CD14-positive monocyte (primary cell): Measurements from ENCODE around the gene RHOH. TPM values are rescaled to one million over a fixed set of nuclear protein-coding genes. Genes with fewer than 3 reads are reported as not detected.

ENCODE experiments used
- DNase-seq, 3 donors: peaks; one replicate each; pipeline ENCODE4 v3.0.0-alpha.2; 2011 to 2022
- H2AFZ ChIP-seq: 2 replicates; pipeline ENCODE4 v1.6.0; 2012; ENCODE audit warnings: mild to moderate bottlenecking, low read depth, low read length, inconsistent platforms; ENCODE audit not compliant: insufficient read depth, poor library complexity, severe bottlenecking
- H3K27ac ChIP-seq, 2 donors: 1 replicate in 1 of 2; 2 replicates in 1 of 2; pipeline ENCODE4 v1.5.1; 2012 to 2013; ENCODE audit warnings: low read length in 2 of 2, control low read depth in 1 of 2, inconsistent platforms in 1 of 2, low read depth in 1 of 2, mild to moderate bottlenecking in 1 of 2
- H3K27me3 ChIP-seq, 2 donors: one replicate each; pipeline versions ENCODE4 v1.6.0 to v1.6.1; 2011 to 2013; ENCODE audit warnings: low read length in 2 of 2; ENCODE audit not compliant: control insufficient read depth in 2 of 2, insufficient read depth in 2 of 2
- H3K36me3 ChIP-seq, 2 donors: replicated peaks in 1 of 2; 1 replicate in 1 of 2; 2 replicates in 1 of 2; pipeline versions ENCODE4 v1.5.1 to v1.6.1; 2012 to 2013; ENCODE audit warnings: low read length in 2 of 2, control low read depth in 1 of 2, inconsistent platforms in 1 of 2, mild to moderate bottlenecking in 1 of 2; ENCODE audit not compliant: insufficient read depth in 2 of 2, control insufficient read depth in 1 of 2
- H3K4me1 ChIP-seq, 2 donors: 1 replicate in 1 of 2; 2 replicates in 1 of 2; pipeline versions ENCODE4 v1.5.1 to v1.6.1; 2012 to 2013; ENCODE audit warnings: low read length in 2 of 2, control low read depth in 1 of 2, inconsistent platforms in 1 of 2, mild to moderate bottlenecking in 1 of 2, moderate library complexity in 1 of 2; ENCODE audit not compliant: insufficient read depth in 2 of 2, control insufficient read depth in 1 of 2
- H3K4me2 ChIP-seq: replicated peaks from 2 replicates; pipeline ENCODE3; 2012; ENCODE audit warnings: low read length, moderate library complexity, mild to moderate bottlenecking; ENCODE audit not compliant: poor library complexity, severe bottlenecking; ENCODE audit errors: extremely low read depth
- H3K4me3 ChIP-seq, 3 experiments: fragments of 200-600 bp in 1 of 3; sonication (generic) in 1 of 3; replicated peaks in 1 of 3; 1 replicate in 2 of 3; 2 replicates in 1 of 3; pipeline ENCODE4 v1.5.1; 2011 to 2013; ENCODE audit warnings: low read length in 3 of 3, mild to moderate bottlenecking in 3 of 3, control low read depth in 2 of 3, low read depth in 2 of 3, inconsistent platforms in 1 of 3, moderate library complexity in 1 of 3
- H3K79me2 ChIP-seq: 2 replicates; pipeline ENCODE4 v1.6.0; 2012; ENCODE audit warnings: mild to moderate bottlenecking, control low read depth, inconsistent platforms, low read length, moderate library complexity; ENCODE audit not compliant: insufficient read depth
- H3K9ac ChIP-seq: 2 replicates; pipeline ENCODE4 v1.6.0; 2017; ENCODE audit warnings: low read length, mild to moderate bottlenecking; ENCODE audit not compliant: insufficient read depth, poor library complexity, severe bottlenecking
- H3K9me3 ChIP-seq, 2 donors: replicated peaks in 1 of 2; 1 replicate in 1 of 2; 2 replicates in 1 of 2; pipeline versions ENCODE4 v1.5.1 to v1.6.1; 2012 to 2013; ENCODE audit warnings: low read length in 2 of 2, control low read depth in 1 of 2; ENCODE audit not compliant: control insufficient read depth in 1 of 2, insufficient read depth in 1 of 2
- H4K20me1 ChIP-seq: 2 replicates; pipeline ENCODE4 v1.6.0; 2012; ENCODE audit warnings: mild to moderate bottlenecking, low read length, control low read depth, moderate library complexity; ENCODE audit not compliant: insufficient read depth
- H3K27ac Mint-ChIP-seq, 7 donors: one replicate each; pipeline ENCODE4 v1.8.0; 2020; ENCODE audit warnings: mild to moderate bottlenecking in 7 of 7, mixed read lengths in 7 of 7, moderate library complexity in 6 of 7, inconsistent platforms in 2 of 7
- H3K27me3 Mint-ChIP-seq, 3 donors: one replicate each; pipeline ENCODE4 v1.8.0; 2021 to 2022; ENCODE audit warnings: low read depth in 3 of 3, mild to moderate bottlenecking in 3 of 3, mixed read lengths in 3 of 3, moderate library complexity in 3 of 3, inconsistent platforms in 1 of 3
- H3K36me3 Mint-ChIP-seq, 2 donors: one replicate each; pipeline ENCODE4 v1.8.0; 2020; ENCODE audit warnings: mixed read lengths in 2 of 2, inconsistent platforms in 1 of 2, mild to moderate bottlenecking in 1 of 2
- H3K4me1 Mint-ChIP-seq: one replicate; pipeline ENCODE4 v1.8.0; 2020; ENCODE audit warnings: mild to moderate bottlenecking, mixed read lengths
- H3K4me3 Mint-ChIP-seq, 2 donors: one replicate each; pipeline ENCODE4 v1.8.0; 2020; ENCODE audit warnings: mild to moderate bottlenecking in 2 of 2, mixed read lengths in 2 of 2, moderate library complexity in 1 of 2
- H3K9me3 Mint-ChIP-seq, 7 donors: one replicate each; pipeline ENCODE4 v1.8.0; 2020 to 2022; ENCODE audit warnings: mixed read lengths in 7 of 7, mild to moderate bottlenecking in 6 of 7, moderate library complexity in 6 of 7, inconsistent platforms in 2 of 7
- CTCF ChIP-seq: fragments of 200-600 bp; IDR thresholded peaks from one replicate; pipeline ENCODE4 v1.8.0; 2022; ENCODE audit warnings: antibody characterized with exemption, mild to moderate bottlenecking
- WGBS: methylation state at CpG from one replicate; pipeline ENCODE4 v1.1.5; 2013; ENCODE audit warnings: missing lambda C conversion rate; ENCODE audit not compliant: insufficient coverage; 5-methylcytosine and 5-hydroxymethylcytosine counted together
- intact Hi-C, 2 donors: fragments of 100-400 bp; cut with micrococcal nuclease; formaldehyde crosslinking; loops; one replicate each; pipeline versions ENCODE4 v1.15.0 to v1.15.1; 2023
- polyA plus RNA-seq, 3 donors: library from polyadenylated mRNA; depleted of rRNA in 1 of 3; unstranded in 2 of 3; stranded (reverse) in 1 of 3; fragments of 300-500 nt in 2 of 3; fragments of >200 nt in 1 of 3; fragmentation: Illumina TruSeq in 2 of 3; gene quantifications; 1 replicate in 2 of 3; 2 replicates in 1 of 3; pipeline ENCODE4 v1.2.3, GENCODE V29; 2012 to 2021

The RHOH gene
- polyA plus RNA-seq, 3 donors: 0.16 to 1.4 (median 1.2) TPM

- Histone ChIP-seq H3K9ac (no peak overlapping the region), H3K36me3 (no peaks in the 10 kb centered on the region), H3K4me2 (no peak overlapping the region), H3K27ac (no peak overlapping the region), H3K9me3 (no peaks in the 10 kb centered on the region), H4K20me1 (no peaks in the 10 kb centered on the region), H3K4me1 (peaks cover 0 to 2% of the 10 kb centered on the region in 2 donors), H3K79me2 (peaks cover 24% of the 10 kb centered on the region), H3K27me3 (no peaks in the 10 kb centered on the region), H3K4me3 (no peak overlapping the region), H2AFZ (no peak overlapping the region)
- no peak for DNase-seq
- Mint-ChIP-seq H3K27me3 (peaks cover 0 to 3% (median 0%) of the 10 kb centered on the region in 3 donors), H3K4me1 (peaks cover 14% of the 10 kb centered on the region), H3K27ac (no peak overlapping the region), H3K36me3 (peaks cover 3% of the 10 kb centered on the region in 2 donors), H3K4me3 (no peak overlapping the region), H3K9me3 (no peaks in the 10 kb centered on the region)
- intact Hi-C loops: no loop called here
- no peak for TF ChIP-seq CTCF
- 93% methylated on average over 6 of the region's 7 CpGs for WGBS
These were observed 17.2 kb downstream of the RHOH start for GRCh38 chr4:40214038-40214437.

GRCh38 chr4:40214661-40215418 lies 18.0 kb downstream of the RHOH start:
- Histone ChIP-seq H3K4me2 (no peak overlapping the region), H3K27me3 (no peaks in the 10 kb centered on the region), H3K9ac (no peak overlapping the region), H3K4me3 (no peak overlapping the region), H3K79me2 (peaks cover 16% of the 10 kb centered on the region), H4K20me1 (no peaks in the 10 kb centered on the region), H3K4me1 (peaks cover 0 to 2% of the 10 kb centered on the region in 2 donors), H3K36me3 (no peaks in the 10 kb centered on the region), H3K27ac (no peak overlapping the region), H3K9me3 (no peaks in the 10 kb centered on the region), H2AFZ (no peak overlapping the region)
- Mint-ChIP-seq H3K36me3 (peaks cover 3% of the 10 kb centered on the region in 2 donors), H3K27me3 (peaks cover 0 to 3% (median 0%) of the 10 kb centered on the region in 3 donors), H3K4me1 (peaks cover 14% of the 10 kb centered on the region), H3K4me3 (no peak overlapping the region), H3K27ac (no peak overlapping the region), H3K9me3 (no peaks in the 10 kb centered on the region)
- no peak for DNase-seq
- no peak for TF ChIP-seq CTCF
- WGBS: 97% methylated on average over 4 of the region's 9 CpGs
- intact Hi-C loops: no loop called here
